GM21717 (cell line): ENCODE data around the gene BRSK1.
"Not testable (repeated sequence)": the region's sequence is repeated elsewhere in the genome, so short reads cannot be mapped to it uniquely, and the experiment has no call there.

Source experiments
- ATAC-seq: cut with Tn5 transposase; IDR thresholded peaks from one replicate; pipeline ENCODE4 v1.9.1; 2021; ENCODE audit warnings: mild to moderate bottlenecking, moderate library complexity; ENCODE audit not compliant: unreplicated experiment

BRSK1 gene

GRCh38 chr19:55325172-55325571 is 41.4 kb downstream of the BRSK1 start, which contains the start of gene TMEM150B:
TSS of gene TMEM150B (minus strand) at chr19:55325341. CDS start at chr19:55321036, 4,305 bp downstream.
- no peak for ATAC-seq

- ATAC-seq: not testable (repeated sequence)
These were observed 45.0 kb downstream of the BRSK1 start for GRCh38 chr19:55328774-55329318.

GRCh38 chr19:55329791-55330190 is 46.0 kb downstream of the BRSK1 start:
- not testable (repeated sequence) for ATAC-seq

GRCh38 chr19:55333870-55334269 is 50.1 kb downstream of the BRSK1 start:
- no peak for ATAC-seq

GRCh38 chr19:55336101-55336500 is 52.3 kb downstream of the BRSK1 start:
- no peak for ATAC-seq

- ATAC-seq: peak; percentile 72
These were observed 55.5 kb downstream of the BRSK1 start, which contains the start of gene KMT5C for GRCh38 chr19:55339105-55339888. TSS of gene KMT5C (plus strand) at chr19:55339876. CDS start at chr19:55341937, 2,061 bp downstream.

- ATAC-seq: no peak
These were observed 56.3 kb downstream of the BRSK1 start for GRCh38 chr19:55339889-55340783.

GRCh38 chr19:55340784-55341147 is 57.0 kb downstream of the BRSK1 start:
- ATAC-seq: no peak

GRCh38 chr19:55341171-55341588 is 57.4 kb downstream of the BRSK1 start:
- ATAC-seq: no peak

- no peak for ATAC-seq
These were observed 58.1 kb downstream of the BRSK1 start for GRCh38 chr19:55341595-55342531.

GRCh38 chr19:55344444-55344843 is 60.6 kb downstream of the BRSK1 start:
- ATAC-seq: no peak

GRCh38 chr19:55345101-55345817 is 61.5 kb downstream of the BRSK1 start:
- ATAC-seq: no peak

GRCh38 chr19:55345818-55346724 is 62.3 kb downstream of the BRSK1 start:
- no peak for ATAC-seq

GRCh38 chr19:55346725-55347441 is 63.1 kb downstream of the BRSK1 start:
- no peak for ATAC-seq

- no peak for ATAC-seq
These were observed 63.7 kb downstream of the BRSK1 start for GRCh38 chr19:55347442-55348009.

GRCh38 chr19:55348317-55349034 is 64.7 kb downstream of the BRSK1 start:
- no peak for ATAC-seq
